ENCODE data around the gene RFC4.

DNA sequence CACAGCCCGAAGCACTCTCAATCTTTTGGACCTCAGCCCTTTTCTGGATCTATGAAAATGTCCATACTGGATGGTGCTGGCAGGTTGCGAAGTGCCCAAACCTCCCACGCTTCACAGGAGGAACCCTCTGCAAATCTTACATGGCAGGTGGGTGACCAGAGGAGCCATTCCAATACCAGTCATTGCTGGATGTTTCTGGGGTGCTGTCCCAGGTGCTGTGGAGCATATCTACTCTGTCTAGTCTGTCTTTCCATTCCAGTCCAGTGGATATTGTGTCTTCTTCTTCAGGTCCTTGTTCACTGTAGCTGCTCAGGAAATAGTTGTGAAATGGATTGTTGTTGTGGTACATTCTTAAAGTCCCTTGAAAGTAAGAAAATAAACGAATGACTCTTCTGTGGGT, 25.5 kb upstream of the RFC4 start:
- no peak for TF ChIP-seq CTCF (IDR thresholded peaks at IDR 0.05)
- no peak for TF ChIP-seq SIN3A (IDR thresholded peaks at IDR 0.05; ENCODE audit: borderline replicate concordance, insufficient read depth, low read depth, low read length)

Measured in Panc1 (cell line).